Astrocyte (in vitro differentiated cells and primary cell): ENCODE measurements around the gene HNMT. TPM values are rescaled to one million over a fixed set of nuclear protein-coding genes. Genes with fewer than 3 reads are reported as not detected.

ENCODE experiments used
- DNase-seq: peaks from one replicate; pipeline ENCODE4 v3.0.0-alpha.2; 2010; ENCODE audit warnings: low read depth
- FAIRE-seq: peaks from 2 replicates; lab custom pipeline; 2011; peaks lifted over from hg19 to GRCh38; lab: Jason Lieb, UNC
- H2AFZ ChIP-seq: 2 replicates; pipeline ENCODE4 v1.6.0; 2012; ENCODE audit warnings: low read depth, low read length, inconsistent platforms
- H3K27ac ChIP-seq: 2 replicates; pipeline ENCODE4 v1.5.1; 2011; ENCODE audit warnings: low read depth, low read length, inconsistent platforms
- H3K27me3 ChIP-seq: 2 replicates; pipeline ENCODE4 v1.6.0; 2011; ENCODE audit warnings: low read length, inconsistent platforms; ENCODE audit not compliant: insufficient read depth
- H3K36me3 ChIP-seq: 2 replicates; pipeline ENCODE4 v1.5.1; 2011; ENCODE audit warnings: low read length, inconsistent platforms; ENCODE audit not compliant: insufficient read depth
- H3K4me1 ChIP-seq: 2 replicates; pipeline ENCODE4 v1.5.1; 2011; ENCODE audit warnings: low read length, inconsistent platforms; ENCODE audit not compliant: insufficient read depth
- H3K4me2 ChIP-seq: 2 replicates; pipeline ENCODE4 v1.6.0; 2012; ENCODE audit warnings: low read length, inconsistent platforms
- H3K4me3 ChIP-seq: 2 replicates; pipeline ENCODE4 v1.5.1; 2011; ENCODE audit warnings: low read depth, mild to moderate bottlenecking, low read length, inconsistent platforms; ENCODE audit not compliant: insufficient read depth
- H3K79me2 ChIP-seq: 2 replicates; pipeline ENCODE4 v1.6.0; 2012; ENCODE audit warnings: mild to moderate bottlenecking, low read length, inconsistent platforms; ENCODE audit not compliant: insufficient read depth
- H3K9ac ChIP-seq: 2 replicates; pipeline ENCODE4 v1.6.0; 2012; ENCODE audit warnings: mild to moderate bottlenecking, low read length, inconsistent platforms
- H3K9me3 ChIP-seq: 2 replicates; pipeline ENCODE4 v1.5.1; 2012; ENCODE audit warnings: low read depth, mild to moderate bottlenecking, low read length, inconsistent platforms; ENCODE audit not compliant: insufficient read depth
- H4K20me1 ChIP-seq: 2 replicates; pipeline ENCODE4 v1.6.0; 2012; ENCODE audit warnings: low read length, inconsistent platforms; ENCODE audit not compliant: insufficient read depth
- H3K27ac Mint-ChIP-seq: one replicate; pipeline ENCODE4 v1.8.0; 2021; ENCODE audit warnings: mild to moderate bottlenecking, mixed read lengths; ENCODE audit not compliant: unreplicated experiment
- H3K27me3 Mint-ChIP-seq: one replicate; pipeline ENCODE4 v1.8.0; 2021; ENCODE audit warnings: low read depth, mixed read lengths; ENCODE audit not compliant: unreplicated experiment
- H3K36me3 Mint-ChIP-seq: one replicate; pipeline ENCODE4 v1.8.0; 2021; ENCODE audit warnings: low read depth, mixed read lengths; ENCODE audit not compliant: unreplicated experiment
- H3K4me1 Mint-ChIP-seq: one replicate; pipeline ENCODE4 v1.8.0; 2021; ENCODE audit warnings: low read depth, mixed read lengths; ENCODE audit not compliant: unreplicated experiment
- H3K4me3 Mint-ChIP-seq: one replicate; pipeline ENCODE4 v1.8.0; 2021; ENCODE audit warnings: mild to moderate bottlenecking, moderate library complexity, mixed read lengths; ENCODE audit not compliant: unreplicated experiment
- H3K9me3 Mint-ChIP-seq: one replicate; pipeline ENCODE4 v1.8.0; 2021; ENCODE audit warnings: mild to moderate bottlenecking, mixed read lengths; ENCODE audit not compliant: unreplicated experiment
- EZH2 ChIP-seq: IDR thresholded peaks from 2 replicates; pipeline ENCODE4 v1.6.1; 2012; ENCODE audit warnings: mild to moderate bottlenecking, low read length, inconsistent platforms; ENCODE audit not compliant: insufficient read depth
- total RNA-seq: library from RNA; stranded (reverse); gene quantifications from 2 replicates; pipeline ENCODE4 v1.2.1, GENCODE V29; 2021
- TF ChIP-seq, protein P1 (sequence below): IDR thresholded peaks from 2 replicates; pipeline ENCODE4 v1.5.1; 2011; ENCODE audit warnings: low read depth, mild to moderate bottlenecking, inconsistent platforms, low read length, moderate library complexity; ENCODE audit not compliant: insufficient read depth

The HNMT gene
- total RNA-seq, 1 donor from 2014 or later = 15.3 TPM

GRCh38 chr2:137924019-137924418, 40.3 kb upstream of the HNMT start:
- H3K36me3 Mint-ChIP-seq = no peaks in the 10 kb centered on the region
- TF ChIP-seq, protein P1, sequence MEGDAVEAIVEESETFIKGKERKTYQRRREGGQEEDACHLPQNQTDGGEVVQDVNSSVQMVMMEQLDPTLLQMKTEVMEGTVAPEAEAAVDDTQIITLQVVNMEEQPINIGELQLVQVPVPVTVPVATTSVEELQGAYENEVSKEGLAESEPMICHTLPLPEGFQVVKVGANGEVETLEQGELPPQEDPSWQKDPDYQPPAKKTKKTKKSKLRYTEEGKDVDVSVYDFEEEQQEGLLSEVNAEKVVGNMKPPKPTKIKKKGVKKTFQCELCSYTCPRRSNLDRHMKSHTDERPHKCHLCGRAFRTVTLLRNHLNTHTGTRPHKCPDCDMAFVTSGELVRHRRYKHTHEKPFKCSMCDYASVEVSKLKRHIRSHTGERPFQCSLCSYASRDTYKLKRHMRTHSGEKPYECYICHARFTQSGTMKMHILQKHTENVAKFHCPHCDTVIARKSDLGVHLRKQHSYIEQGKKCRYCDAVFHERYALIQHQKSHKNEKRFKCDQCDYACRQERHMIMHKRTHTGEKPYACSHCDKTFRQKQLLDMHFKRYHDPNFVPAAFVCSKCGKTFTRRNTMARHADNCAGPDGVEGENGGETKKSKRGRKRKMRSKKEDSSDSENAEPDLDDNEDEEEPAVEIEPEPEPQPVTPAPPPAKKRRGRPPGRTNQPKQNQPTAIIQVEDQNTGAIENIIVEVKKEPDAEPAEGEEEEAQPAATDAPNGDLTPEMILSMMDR = no peak
- TF ChIP-seq EZH2 = no peak
- Histone ChIP-seq H3K9me3 (no peaks in the 10 kb centered on the region), H3K4me3 (no peak overlapping the region), H3K79me2 (no peaks in the 10 kb centered on the region), H3K27ac (no peak overlapping the region), H3K36me3 (no peaks in the 10 kb centered on the region), H2AFZ (no peak overlapping the region), H3K4me2 (no peak overlapping the region), H3K9ac (no peak overlapping the region), H4K20me1 (no peaks in the 10 kb centered on the region), H3K4me1 (peaks cover 6% of the 10 kb centered on the region), H3K27me3 (no peaks in the 10 kb centered on the region)
- no peak overlapping the region for H3K4me3 Mint-ChIP-seq
- H3K27me3 Mint-ChIP-seq = no peaks in the 10 kb centered on the region
- H3K27ac Mint-ChIP-seq = peak overlapping the region; percentile 64
- peaks cover 18% of the 10 kb centered on the region for H3K4me1 Mint-ChIP-seq
- FAIRE-seq (no peak), DNase-seq (no peak)
- H3K9me3 Mint-ChIP-seq = no peaks in the 10 kb centered on the region

GRCh38 chr2:137925599-137925998, 38.7 kb upstream of the HNMT start:
- DNase-seq (peak; percentile 27), FAIRE-seq (no peak)
- Mint-ChIP-seq H3K4me3 (no peak overlapping the region), H3K4me1 (peaks cover 30% of the 10 kb centered on the region), H3K36me3 (no peaks in the 10 kb centered on the region), H3K27me3 (no peaks in the 10 kb centered on the region), H3K27ac (no peak overlapping the region), H3K9me3 (no peaks in the 10 kb centered on the region)
- no peaks in the 10 kb centered on the region for H3K9me3 ChIP-seq
- H3K27me3 ChIP-seq = no peaks in the 10 kb centered on the region
- no peak overlapping the region for H3K4me3 ChIP-seq
- no peaks in the 10 kb centered on the region for H3K36me3 ChIP-seq
- no peak for TF ChIP-seq EZH2
- TF ChIP-seq, protein P1 = no peak
- H3K27ac ChIP-seq = no peak overlapping the region
- H3K4me1 ChIP-seq = peaks cover 15% of the 10 kb centered on the region
- no peaks in the 10 kb centered on the region for H3K79me2 ChIP-seq
- H4K20me1 ChIP-seq = no peaks in the 10 kb centered on the region
- no peak overlapping the region for H3K9ac ChIP-seq
- H3K4me2 ChIP-seq = no peak overlapping the region
- H2AFZ ChIP-seq = no peak overlapping the region

- H3K9me3 ChIP-seq = no peaks in the 10 kb centered on the region
- H3K4me1 ChIP-seq = peaks cover 15% of the 10 kb centered on the region
- H3K9ac ChIP-seq = no peak overlapping the region
- no peak overlapping the region for H3K4me3 Mint-ChIP-seq
- H3K9me3 Mint-ChIP-seq = no peaks in the 10 kb centered on the region
- no peaks in the 10 kb centered on the region for H3K27me3 ChIP-seq
- no peaks in the 10 kb centered on the region for H3K27me3 Mint-ChIP-seq
- no peak overlapping the region for H2AFZ ChIP-seq
- H3K4me1 Mint-ChIP-seq = peaks cover 30% of the 10 kb centered on the region
- H3K79me2 ChIP-seq = no peaks in the 10 kb centered on the region
- DNase-seq (no peak), FAIRE-seq (no peak)
- H3K36me3 ChIP-seq = no peaks in the 10 kb centered on the region
- TF ChIP-seq EZH2 = no peak
- TF ChIP-seq, protein P1 = no peak
- H3K36me3 Mint-ChIP-seq = no peaks in the 10 kb centered on the region
- H3K4me2 ChIP-seq = no peak overlapping the region
- no peak overlapping the region for H3K4me3 ChIP-seq
- no peaks in the 10 kb centered on the region for H4K20me1 ChIP-seq
- peak overlapping the region; percentile 94 for H3K27ac Mint-ChIP-seq
- H3K27ac ChIP-seq = no peak overlapping the region
Observed at GRCh38 chr2:137927846-137928245, 36.4 kb upstream of the HNMT start.
